H1 (cell line): ENCODE data around the gene PLS3. TPM values are rescaled to one million over a fixed set of nuclear protein-coding genes. Genes with fewer than 3 reads are reported as not detected.

ENCODE experiments used
- EGR1 ChIP-seq: IDR thresholded peaks from 2 replicates; pipeline ENCODE4 v1.6.1; 2011; ENCODE audit warnings: low read depth, low read length, borderline replicate concordance
- KDM1A ChIP-seq: fragments of 200-600, 300-600 bp; sonication (generic); IDR thresholded peaks from 2 replicates; pipeline ENCODE4 v1.7.1; 2016; ENCODE audit warnings: mild to moderate bottlenecking, low read length, borderline replicate concordance
- polyA plus RNA-seq, 7 experiments: library from polyadenylated mRNA; depleted of rRNA in 3 of 7; stranded (reverse) in 5 of 7; unstranded in 2 of 7; fragments of >200 nt in 5 of 7; fragments of 200-250 nt in 2 of 7; gene quantifications; 1 replicate in 5 of 7; 2 replicates in 1 of 7; 4 replicates in 1 of 7; pipeline versions ENCODE4 v1.2.1 to v1.2.3, GENCODE V29; 2011 to 2013; ENCODE audit warnings: missing spikeins in 2 of 7, mixed read lengths in 2 of 7
- total RNA-seq: library from RNA; stranded (reverse); fragmentation: NEBNext Ultra II Directional; extraction: Animal tissue kit (Norgen Biotek cat#: 25700); gene quantifications from 2 replicates; pipeline ENCODE4 v1.2.1, GENCODE V29; 2021
- TF ChIP-seq, protein P1 (sequence below): IDR thresholded peaks from 2 replicates; pipeline ENCODE4 v1.6.1; 2011; ENCODE audit warnings: low read depth, mild to moderate bottlenecking, low read length; ENCODE audit not compliant: insufficient read depth

The PLS3 gene
- total and polyA plus RNA-seq, 2 of the 8 experiments (the other 6 are each of a cell fraction or from before 2014, with no cell fraction given): 107 to 185 TPM

DNA sequence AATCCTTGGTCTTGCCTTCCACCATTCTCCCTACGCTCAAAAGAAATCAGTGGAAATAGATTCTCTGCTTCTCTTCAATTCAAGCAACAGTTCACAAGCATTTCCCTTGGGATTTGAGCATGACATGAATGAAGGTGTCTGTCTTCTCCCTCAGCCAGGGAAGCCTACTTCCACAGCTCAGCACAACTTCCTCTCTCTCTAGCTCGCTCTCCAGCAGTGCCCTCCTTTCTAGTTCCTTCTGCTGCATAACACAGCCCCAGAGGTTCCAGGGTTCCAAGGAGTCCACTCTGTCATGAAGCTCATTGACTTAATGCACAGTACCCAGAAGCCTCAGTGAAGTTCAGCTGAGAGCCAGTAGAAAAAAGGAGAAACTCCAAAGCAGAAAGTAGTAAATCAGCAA lies 81.3 kb downstream of the PLS3 start (continued):
- TF ChIP-seq EGR1: no peak
- no peak for TF ChIP-seq KDM1A
- TF ChIP-seq, protein P1, sequence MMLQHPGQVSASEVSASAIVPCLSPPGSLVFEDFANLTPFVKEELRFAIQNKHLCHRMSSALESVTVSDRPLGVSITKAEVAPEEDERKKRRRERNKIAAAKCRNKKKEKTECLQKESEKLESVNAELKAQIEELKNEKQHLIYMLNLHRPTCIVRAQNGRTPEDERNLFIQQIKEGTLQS: no peak
